SK-N-MC (cell line): ENCODE data around the gene CCDC196.

Experiments used
- DNase-seq: peaks from one replicate; pipeline ENCODE4 v3.0.0-alpha.2; 2011; ENCODE audit warnings: low read depth, low spot score
- H3K27ac ChIP-seq: fragments of 200-600 bp; sonication (generic); 2 replicates; pipeline ENCODE4 v1.5.1; 2016; ENCODE audit warnings: mixed run types
- H3K36me3 ChIP-seq: fragments of 200-600 bp; sonication (generic); 2 replicates; pipeline ENCODE4 v1.6.1; 2017; ENCODE audit warnings: antibody characterized with exemption, low read length, mixed read lengths; ENCODE audit not compliant: insufficient read depth
- H3K4me3 ChIP-seq: fragments of 200-600 bp; sonication (generic); 2 replicates; pipeline ENCODE4 v1.5.1; 2016
- H3K9ac ChIP-seq: fragments of 200-600 bp; sonication (generic); 2 replicates; pipeline ENCODE4 v1.8.0; 2017; ENCODE audit warnings: mixed run types, mixed read lengths; ENCODE audit not compliant: insufficient read length
- H3K9me3 ChIP-seq: fragments of 200-600 bp; sonication (generic); 2 replicates; pipeline ENCODE4 v1.6.1; 2017; ENCODE audit warnings: low read depth, mild to moderate bottlenecking, antibody characterized with exemption, low read length, moderate library complexity, mixed read lengths
- EZH2 ChIP-seq: fragments of 200-600 bp; sonication (generic); IDR thresholded peaks from one replicate; pipeline ENCODE4 v1.6.1; 2017; ENCODE audit warnings: antibody characterized with exemption
- FOXP2 ChIP-seq: optimal IDR thresholded peaks from 2 replicates; pipeline ENCODE3; 2011; ENCODE audit warnings: mild to moderate bottlenecking, moderate library complexity; ENCODE audit not compliant: insufficient read depth; ENCODE audit errors: extremely low read length, control extremely low read depth
- POLR2AphosphoS5 ChIP-seq: IDR thresholded peaks from 2 replicates; pipeline ENCODE4 v1.6.1; 2012; ENCODE audit warnings: mild to moderate bottlenecking, low read depth, low read length, borderline replicate concordance

CCDC196 gene

GRCh38 chr14:66487164-66487563, 993 bp downstream of the CCDC196 start:
- Histone ChIP-seq H3K36me3 (no peaks in the 10 kb centered on the region), H3K27ac (no peak overlapping the region), H3K9me3 (no peaks in the 10 kb centered on the region), H3K4me3 (no peak overlapping the region), H3K9ac (no peak overlapping the region)
- no peak for TF ChIP-seq FOXP2
- no peak for TF ChIP-seq POLR2AphosphoS5
- TF ChIP-seq EZH2: no peak
- no peak for DNase-seq

GRCh38 chr14:66490143-66491111, 4.3 kb downstream of the CCDC196 start:
- Histone ChIP-seq H3K4me3 (no peak overlapping the region), H3K9ac (no peak overlapping the region), H3K9me3 (no peaks in the 10 kb centered on the region), H3K36me3 (no peaks in the 10 kb centered on the region), H3K27ac (no peak overlapping the region)
- TF ChIP-seq EZH2 (no peak), POLR2AphosphoS5 (no peak), FOXP2 (no peak)
- DNase-seq: no peak

- no peak overlapping the region for H3K4me3 ChIP-seq
- no peaks in the 10 kb centered on the region for H3K9me3 ChIP-seq
- no peak overlapping the region for H3K27ac ChIP-seq
- TF ChIP-seq EZH2: no peak
- no peak for TF ChIP-seq POLR2AphosphoS5
- no peak for TF ChIP-seq FOXP2
- no peaks in the 10 kb centered on the region for H3K36me3 ChIP-seq
- DNase-seq: no peak
- no peak overlapping the region for H3K9ac ChIP-seq
Measured at GRCh38 chr14:66493750-66494149, 7.6 kb downstream of the CCDC196 start.

- Histone ChIP-seq H3K9me3 (no peaks in the 10 kb centered on the region), H3K36me3 (no peaks in the 10 kb centered on the region), H3K9ac (peak overlapping the region; percentile 19), H3K27ac (peak overlapping the region; percentile 40; the same call in 1 of the 2 replicates), H3K4me3 (peak overlapping the region; percentile 63)
- DNase-seq: peak; percentile 71
- TF ChIP-seq EZH2: no peak
- no peak for TF ChIP-seq FOXP2
- TF ChIP-seq POLR2AphosphoS5: no peak
Measured at GRCh38 chr14:66495218-66496098, 9.3 kb downstream of the CCDC196 start.

- TF ChIP-seq FOXP2 (no peak), EZH2 (no peak), POLR2AphosphoS5 (no peak)
- H3K9ac ChIP-seq: peak overlapping the region; percentile 20
Measured at GRCh38 chr14:66496188-66496807, 10.1 kb downstream of the CCDC196 start.

GRCh38 chr14:66496911-66497310, 10.7 kb downstream of the CCDC196 start:
- Histone ChIP-seq H3K9me3 (no peaks in the 10 kb centered on the region), H3K9ac (peak overlapping the region; percentile 20), H3K4me3 (no peak overlapping the region), H3K36me3 (no peaks in the 10 kb centered on the region), H3K27ac (peak overlapping the region; percentile 39; the same call in 1 of the 2 replicates)
- DNase-seq: no peak
- TF ChIP-seq POLR2AphosphoS5 (no peak), EZH2 (no peak), FOXP2 (no peak)

More at GRCh38 chr14:66496188-66496807, 10.1 kb downstream of the CCDC196 start:
- H3K4me3 ChIP-seq: peak overlapping the region; percentile 63
- H3K36me3 ChIP-seq: no peaks in the 10 kb centered on the region
- no peak for DNase-seq
- H3K9me3 ChIP-seq: no peaks in the 10 kb centered on the region
- H3K27ac ChIP-seq: peak overlapping the region; percentile 40; the same call in 1 of the 2 replicates

- DNase-seq: no peak
- Histone ChIP-seq H3K36me3 (no peaks in the 10 kb centered on the region), H3K9ac (no peak overlapping the region), H3K9me3 (no peaks in the 10 kb centered on the region), H3K4me3 (no peak overlapping the region), H3K27ac (no peak overlapping the region)
- TF ChIP-seq POLR2AphosphoS5: no peak
- TF ChIP-seq EZH2: no peak
- TF ChIP-seq FOXP2: no peak
Measured at GRCh38 chr14:66498311-66498710, 12.1 kb downstream of the CCDC196 start.
